SH-SY5Y (cell line): ENCODE measurements around the gene CFAP298.

Experiments
- GATA2 ChIP-seq: IDR thresholded peaks from 2 replicates; pipeline ENCODE4 v1.6.1; 2011; ENCODE audit warnings: mild to moderate bottlenecking, low read depth, low read length
- GATA3 ChIP-seq: IDR thresholded peaks from 2 replicates; pipeline ENCODE4 v1.6.1; 2011; ENCODE audit warnings: low read depth, mild to moderate bottlenecking, low read length, moderate library complexity

CFAP298 gene

GRCh38 chr21:32559006-32559610 is 53.1 kb downstream of the CFAP298 start:
- TF ChIP-seq GATA3 (no peak), GATA2 (no peak)

- TF ChIP-seq GATA2: no peak
- TF ChIP-seq GATA3: no peak
These were observed 54.1 kb downstream of the CFAP298 start for GRCh38 chr21:32558106-32558505.

- TF ChIP-seq GATA3: no peak
- TF ChIP-seq GATA2: no peak
These were observed 57.1 kb downstream of the CFAP298 start for GRCh38 chr21:32554832-32555638.

GRCh38 chr21:32549886-32550285 is 62.3 kb downstream of the CFAP298 start:
- TF ChIP-seq GATA2 (no peak), GATA3 (no peak)

GRCh38 chr21:32549440-32549839 is 62.7 kb downstream of the CFAP298 start:
- TF ChIP-seq GATA2: no peak
